Amniotic epithelial cell (primary cell): ENCODE measurements around the gene CCAR1.
"Not testable (repeated sequence)": the region's sequence is repeated elsewhere in the genome, so short reads cannot be mapped to it uniquely, and the experiment has no call there.

ENCODE experiments used
- DNase-seq: peaks from one replicate; pipeline ENCODE4 v3.0.0-alpha.2; 2010; ENCODE audit warnings: low read depth

Gene CCAR1

DNA sequence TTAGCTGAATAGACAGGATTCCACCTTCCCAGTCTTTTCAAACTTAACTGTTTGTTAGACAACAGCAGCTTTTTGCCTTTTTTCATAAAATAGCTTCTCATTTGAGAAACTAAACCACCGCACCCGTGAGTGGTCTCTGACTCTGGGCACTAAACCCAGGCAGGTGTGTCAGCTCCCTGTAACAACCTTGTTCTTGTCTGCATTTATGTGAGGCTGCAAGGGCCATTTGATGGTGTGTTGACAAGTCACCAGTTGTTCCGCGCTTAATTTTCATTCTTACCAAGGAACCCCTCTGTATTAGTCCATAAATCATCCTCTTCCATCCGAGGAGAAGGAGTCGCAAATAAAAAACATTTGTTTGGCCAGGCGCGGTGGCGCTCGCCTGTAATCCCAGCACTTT lies 107.8 kb downstream of the CCAR1 start:
- no peak for DNase-seq

DNA sequence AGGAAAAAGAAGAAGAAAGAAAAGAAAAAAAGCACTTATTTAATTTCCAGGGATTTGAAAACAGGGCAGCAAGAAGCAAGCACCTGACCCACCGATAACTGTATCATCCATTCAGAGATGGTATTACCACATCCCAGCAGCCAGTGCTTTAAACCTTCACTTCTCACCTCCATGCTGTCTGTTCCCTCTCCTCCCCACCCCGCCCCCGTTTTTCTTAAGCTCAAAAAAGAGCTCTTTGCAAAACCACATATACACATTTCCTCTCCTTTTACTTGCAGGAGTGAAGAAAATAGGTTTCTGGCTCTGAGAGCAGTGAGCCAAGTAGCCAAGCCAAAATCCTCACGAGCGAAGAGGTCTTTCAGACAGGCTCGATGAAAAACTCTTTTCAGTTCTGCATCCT lies 108.5 kb downstream of the CCAR1 start:
- no peak for DNase-seq

DNA sequence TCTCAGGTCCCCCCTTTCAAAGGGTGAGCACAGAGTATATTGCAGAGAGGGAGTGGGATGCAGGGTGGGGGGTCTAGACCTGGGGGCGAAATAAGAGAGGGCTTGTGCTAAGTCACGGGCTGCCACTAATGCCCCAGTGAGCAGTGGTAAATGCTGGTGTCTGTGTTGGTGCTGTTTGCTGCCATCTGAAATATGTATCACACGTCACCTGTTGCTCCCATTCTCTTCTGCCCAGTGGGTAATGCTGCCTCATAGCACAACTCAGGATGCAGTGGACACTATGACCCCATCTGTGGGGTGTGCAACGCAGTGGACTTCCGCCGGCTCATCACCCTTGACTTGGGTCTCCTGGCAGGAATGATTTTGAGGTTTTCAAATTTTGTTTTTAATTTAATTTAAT lies 108.9 kb downstream of the CCAR1 start:
- no peak for DNase-seq

DNA sequence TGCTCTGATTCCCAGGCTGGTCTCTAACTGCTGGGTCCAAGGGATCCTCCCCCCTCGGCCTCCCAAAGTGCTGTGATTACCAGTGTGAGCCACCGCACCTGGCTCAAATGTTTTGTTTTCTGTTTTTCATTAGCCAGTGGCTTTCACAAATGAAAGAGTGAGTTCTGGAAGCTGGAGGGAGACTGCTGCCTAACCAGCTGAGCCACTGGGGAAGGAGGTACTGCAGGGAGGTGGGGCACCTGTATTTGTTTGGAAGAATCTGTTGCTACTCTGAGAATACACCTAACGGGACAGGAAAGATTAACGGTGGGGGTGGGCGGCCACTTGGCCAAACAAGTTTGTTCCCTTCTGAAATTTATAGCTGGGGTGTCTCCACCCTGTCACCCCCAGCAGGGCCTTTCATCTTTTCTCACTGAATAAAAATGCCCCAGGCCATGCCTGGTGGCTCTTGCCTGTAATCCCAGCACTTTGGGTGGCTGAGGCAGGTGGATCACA lies 111.0 kb downstream of the CCAR1 start:
- no peak for DNase-seq

DNA sequence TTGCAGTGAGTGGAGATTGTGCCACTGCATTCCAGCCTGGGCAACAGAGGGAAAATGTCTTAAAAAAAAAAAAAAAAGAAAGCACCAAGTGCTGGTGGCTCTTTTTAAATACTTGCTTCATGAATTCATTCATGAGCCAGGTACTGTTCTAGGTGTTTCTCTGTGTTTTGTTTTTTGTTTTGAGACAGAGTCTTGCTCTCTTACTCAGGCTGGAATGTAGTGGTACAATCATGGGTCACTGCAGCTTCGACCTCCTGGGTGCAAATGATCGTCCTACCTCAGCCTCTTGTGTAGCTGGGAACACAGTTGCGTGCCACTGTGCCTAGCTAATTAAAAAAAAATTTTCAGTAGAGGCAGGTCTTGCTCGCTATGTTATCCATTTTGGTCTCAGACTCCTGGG lies 111.6 kb downstream of the CCAR1 start:
- DNase-seq = no peak

DNA sequence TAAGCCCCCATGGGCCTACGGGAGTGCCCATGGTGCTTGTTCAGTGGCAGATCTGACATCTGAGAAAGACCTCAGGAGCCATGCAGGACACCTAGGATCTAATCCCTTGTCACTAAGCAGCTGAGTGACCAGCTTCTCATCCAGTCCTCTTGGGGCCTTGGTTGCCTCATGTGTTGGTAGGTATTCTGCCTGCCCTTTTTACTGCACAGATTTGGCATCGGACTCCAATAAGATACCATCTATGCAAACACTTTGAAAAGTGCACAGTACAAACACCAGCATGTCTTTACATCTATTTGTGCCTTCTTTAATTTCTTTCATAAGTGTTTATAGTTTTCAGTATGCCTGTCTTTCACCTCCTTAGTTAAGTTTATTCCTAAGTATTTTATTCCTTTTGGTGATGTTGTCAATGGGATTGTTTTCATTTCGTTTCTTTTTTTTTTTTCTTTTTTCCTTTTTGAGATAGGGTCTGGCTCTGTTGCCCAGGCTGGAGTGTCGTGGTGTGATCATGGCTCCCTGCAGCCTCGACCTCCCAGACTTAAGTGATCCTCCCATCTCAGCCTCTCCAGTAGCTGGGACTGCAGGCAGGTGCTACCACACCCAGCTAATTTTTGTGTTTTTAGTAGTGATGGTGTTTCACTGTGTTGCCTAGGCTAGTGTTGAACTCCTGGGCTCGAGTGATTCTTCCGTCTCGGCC lies 116.7 kb downstream of the CCAR1 start:
- DNase-seq = no peak

DNA sequence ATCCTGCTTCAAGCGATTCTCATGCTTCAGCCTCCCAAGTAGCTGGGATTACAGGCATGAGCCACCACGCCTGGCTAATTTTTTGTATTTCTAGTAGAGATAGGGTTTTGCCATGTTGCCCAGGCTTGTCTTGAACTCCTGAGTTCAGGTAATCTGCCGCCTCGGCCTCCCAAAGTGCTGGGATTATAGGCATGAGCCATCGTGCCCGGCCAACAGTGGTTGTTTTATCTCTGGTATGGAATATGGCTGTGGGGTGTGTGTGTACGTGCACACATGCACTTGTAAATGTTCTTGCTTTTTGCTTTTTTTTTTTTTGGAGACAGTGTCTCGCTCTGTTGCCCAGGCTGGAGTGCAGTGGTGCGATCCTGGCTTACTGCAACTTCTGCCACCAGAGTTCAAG lies 119.6 kb downstream of the CCAR1 start:
- DNase-seq = not testable (repeated sequence)
